ENCODE results near the gene NCBP1. TPM values are rescaled to one million over a fixed set of nuclear protein-coding genes. Genes with fewer than 3 reads are reported as not detected.

NCBP1 gene
- total and polyA plus RNA-seq, 9 of the 15 experiments (the other 6 are each of a cell fraction or from before 2014, with no cell fraction given) = 29.4 to 69.7 (median 57.5) TPM

- TF ChIP-seq BRF1 (IDR thresholded peaks at IDR 0.05; ENCODE audit: borderline replicate concordance, extremely low read depth, insufficient read length) (no peak), HDAC2 (IDR thresholded peaks at IDR 0.05) (no peak), ZBTB2 (IDR thresholded peaks at IDR 0.05) (no peak)
These were observed 84.2 kb downstream of the NCBP1 start (continued) for GRCh38 chr9:97717866-97718265.

GRCh38 chr9:97721396-97721795 lies 87.8 kb downstream of the NCBP1 start:
- Histone ChIP-seq H3K9ac (ENCODE audit: insufficient read depth in 1 of 2, low read depth in 2 of 2, low read length in 2 of 2) (no peak overlapping the region), H3K4me3 (no peak overlapping the region), H2AFZ (ENCODE audit: low read depth, low read length) (no peak overlapping the region), H3K27ac (ENCODE audit: extremely low read depth, low read depth, low read length) (no peak overlapping the region), H3K36me3 (ENCODE audit: control insufficient read depth, insufficient read depth, low read length) (no peaks in the 10 kb centered on the region), H3K79me2 (ENCODE audit: control insufficient read depth, insufficient read depth, low read length) (no peaks in the 10 kb centered on the region), H3K4me2 (ENCODE audit: insufficient read depth, low read length) (no peak overlapping the region), H3K4me1 (replicated peaks in 1 of 2; ENCODE audit: control insufficient read depth in 2 of 2, insufficient read depth in 2 of 2, low read length in 2 of 2) (no peaks in the 10 kb centered on the region), H3K9me1 (ENCODE audit: control insufficient read depth, insufficient read depth, low read length) (no peaks in the 10 kb centered on the region), H3K27me3 (ENCODE audit: control insufficient read depth in 2 of 2, insufficient read depth in 2 of 2, low read length in 2 of 2) (peaks cover 18 to 50% of the 10 kb centered on the region in 2 experiments), H4K20me1 (replicated peaks; ENCODE audit: control insufficient read depth, insufficient read depth, low read length) (no peaks in the 10 kb centered on the region), H3K9me3 (replicated peaks; ENCODE audit: control insufficient read depth, insufficient read depth, low read depth, low read length) (0 out of 2 replicates have a peak, but pooled peaks cover 1% of the 10 kb centered on the region)
- no peak for TF ChIP-seq ELF2 (CRISPR knock-in tag; IDR thresholded peaks at IDR 0.05)
- TF ChIP-seq BDP1 (IDR thresholded peaks at IDR 0.05; ENCODE audit: insufficient read depth, insufficient read length) = no peak
- TF ChIP-seq POLR3A (IDR thresholded peaks at IDR 0.05; ENCODE audit: borderline replicate concordance, extremely low read depth, insufficient read depth, insufficient read length) = no peak
- TF ChIP-seq SMARCA4 (IDR thresholded peaks at IDR 0.05) = no peak
- no peak for TF ChIP-seq UBTF (IDR thresholded peaks at IDR 0.05; ENCODE audit: borderline replicate concordance in 1 of 2, low read depth in 2 of 2, low read length in 2 of 2)
- no peak for TF ChIP-seq NELFE (IDR thresholded peaks at IDR 0.05; ENCODE audit: insufficient read depth, insufficient read length)
- no peak for TF ChIP-seq GABPB1 (CRISPR knock-in tag; IDR thresholded peaks at IDR 0.05)
- no peak for TF ChIP-seq SAFB (IDR thresholded peaks at IDR 0.05; ENCODE audit: borderline replicate concordance, low read depth, low read length)
- TF ChIP-seq SOX6 (IDR thresholded peaks at IDR 0.05) = no peak
- TF ChIP-seq ERF (CRISPR knock-in tag; IDR thresholded peaks at IDR 0.05) = no peak
- intact Hi-C loops (cut with micrococcal nuclease) = no loop called here
- ATAC-seq = no peak
- ChIA-PET POLR2A (no interaction called here), CTCF (ENCODE audit: low intra/inter-chr PET ratio) (interaction anchor here (0.6 kb wide), 1 partner anchor 378 kb away, joined by 4 read pairs; no protein-coding TSS in a partner anchor)
- DNase-seq (ENCODE audit: extremely low read depth in 1 of 4, low spot score in 3 of 4) = no peak
- BruUV-seq (replicated peaks) = no TSS peak
- in situ Hi-C loops (cut with MboI) = loop anchor here (10.0 kb wide), 1 partner anchor 173 kb away; no protein-coding TSS in a partner anchor
- WGBS (ENCODE audit: insufficient coverage, low coverage, missing lambda C conversion rate) = 0% methylated on average over 2 of the region's 2 CpGs
- no peak for FAIRE-seq
